Tongue (tissue), 2 donors: ENCODE measurements around the gene CABLES2. TPM values are rescaled to one million over a fixed set of nuclear protein-coding genes. Genes with fewer than 3 reads are reported as not detected.
A peak's percentile ranks its signal among the peaks of the same experiment; 100 is the strongest.

Experiments
- DNase-seq: peaks from one replicate; pipeline ENCODE4 v3.0.0-alpha.2; 2015
- total RNA-seq: library from RNA; depleted of rRNA; stranded (reverse); fragments of >200 nt; gene quantifications from one replicate; pipeline ENCODE4 v1.2.3, GENCODE V29; 2014

The CABLES2 gene
- total RNA-seq, 1 donor from 2014 or later: 2.1 TPM

GRCh38 chr20:62372042-62372993 lies 34.8 kb downstream of the CABLES2 start:
- DNase-seq: no peak

GRCh38 chr20:62371588-62372041 lies 35.5 kb downstream of the CABLES2 start:
- DNase-seq: no peak

- DNase-seq: no peak
These were observed 36.1 kb downstream of the CABLES2 start for GRCh38 chr20:62370807-62371587.

GRCh38 chr20:62370115-62370806 lies 36.8 kb downstream of the CABLES2 start:
- peak; percentile 42 for DNase-seq

- no peak for DNase-seq
These were observed 37.3 kb downstream of the CABLES2 start for GRCh38 chr20:62369815-62370114.

- DNase-seq: peak; percentile 90
These were observed 37.9 kb downstream of the CABLES2 start for GRCh38 chr20:62368976-62369814.

- DNase-seq: peak; percentile 70
These were observed 38.6 kb downstream of the CABLES2 start for GRCh38 chr20:62368392-62368975.

GRCh38 chr20:62367633-62368391 lies 39.3 kb downstream of the CABLES2 start:
- peak; percentile 76 for DNase-seq

- DNase-seq: peak; percentile 73
These were observed 39.9 kb downstream of the CABLES2 start, which contains the start of gene LAMA5 for GRCh38 chr20:62367136-62367632. Gene LAMA5, minus strand, starts transcription at chr20:62367312. Its CDS starts 67 bp downstream, at chr20:62367245.

GRCh38 chr20:62366370-62367135 lies 40.5 kb downstream of the CABLES2 start:
- peak; percentile 59 for DNase-seq

GRCh38 chr20:62365814-62366369 lies 41.2 kb downstream of the CABLES2 start:
- DNase-seq: peak; percentile 53

GRCh38 chr20:62364911-62365736 lies 42.0 kb downstream of the CABLES2 start:
- DNase-seq: no peak

GRCh38 chr20:62363920-62364851 lies 42.9 kb downstream of the CABLES2 start:
- no peak for DNase-seq

- DNase-seq: no peak
These were observed 43.8 kb downstream of the CABLES2 start for GRCh38 chr20:62362991-62363919.

GRCh38 chr20:62362590-62362940 lies 44.5 kb downstream of the CABLES2 start:
- DNase-seq: no peak
